Measurements from ENCODE around the gene GYPC. TPM values are rescaled to one million over a fixed set of nuclear protein-coding genes. Genes with fewer than 3 reads are reported as not detected.

Gene GYPC
- total RNA-seq, 1 experiment from 2014 or later, result 13.6 TPM

DNA sequence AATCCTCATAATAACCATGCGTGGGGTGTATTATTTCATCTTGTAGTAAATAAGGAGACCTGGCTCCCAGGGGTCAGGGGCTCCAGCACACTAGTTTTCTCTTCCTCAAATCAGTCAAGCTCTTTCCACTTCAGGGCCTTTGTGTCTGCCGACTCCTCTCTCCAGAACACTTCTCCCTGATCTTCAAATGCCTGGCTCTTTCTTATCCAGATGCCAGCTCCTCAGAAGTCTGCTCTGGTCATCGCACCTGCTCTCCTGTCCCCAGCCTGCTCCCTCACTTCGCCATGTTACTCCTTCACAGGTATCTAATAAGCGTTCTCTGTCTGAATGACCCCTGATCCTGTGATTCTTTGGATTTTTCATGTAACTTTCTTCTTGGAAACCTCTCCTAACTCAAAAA lies 62.0 kb downstream of the GYPC start:
- H3K79me2 ChIP-seq (ENCODE audit: insufficient read depth, low read length), result no peaks in the 10 kb centered on the region
- TF ChIP-seq, protein P1, sequence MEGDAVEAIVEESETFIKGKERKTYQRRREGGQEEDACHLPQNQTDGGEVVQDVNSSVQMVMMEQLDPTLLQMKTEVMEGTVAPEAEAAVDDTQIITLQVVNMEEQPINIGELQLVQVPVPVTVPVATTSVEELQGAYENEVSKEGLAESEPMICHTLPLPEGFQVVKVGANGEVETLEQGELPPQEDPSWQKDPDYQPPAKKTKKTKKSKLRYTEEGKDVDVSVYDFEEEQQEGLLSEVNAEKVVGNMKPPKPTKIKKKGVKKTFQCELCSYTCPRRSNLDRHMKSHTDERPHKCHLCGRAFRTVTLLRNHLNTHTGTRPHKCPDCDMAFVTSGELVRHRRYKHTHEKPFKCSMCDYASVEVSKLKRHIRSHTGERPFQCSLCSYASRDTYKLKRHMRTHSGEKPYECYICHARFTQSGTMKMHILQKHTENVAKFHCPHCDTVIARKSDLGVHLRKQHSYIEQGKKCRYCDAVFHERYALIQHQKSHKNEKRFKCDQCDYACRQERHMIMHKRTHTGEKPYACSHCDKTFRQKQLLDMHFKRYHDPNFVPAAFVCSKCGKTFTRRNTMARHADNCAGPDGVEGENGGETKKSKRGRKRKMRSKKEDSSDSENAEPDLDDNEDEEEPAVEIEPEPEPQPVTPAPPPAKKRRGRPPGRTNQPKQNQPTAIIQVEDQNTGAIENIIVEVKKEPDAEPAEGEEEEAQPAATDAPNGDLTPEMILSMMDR (conservative IDR thresholded peaks at IDR 0.05), result no peak
- H3K23me2 ChIP-seq (ENCODE audit: insufficient read length, low read depth, low read length, poor library complexity, severe bottlenecking), result no peaks in the 10 kb centered on the region
- no peak overlapping the region for H4K8ac ChIP-seq (replicated peaks; ENCODE audit: insufficient read length, low read depth, low read length)
- H3K4me1 ChIP-seq (ENCODE audit: insufficient read depth, low read length), result no peaks in the 10 kb centered on the region
- no peak overlapping the region for H2BK12ac ChIP-seq (ENCODE audit: insufficient read length, low read depth, low read length)
- no CpG with 5 or more reads among the region's 5 CpGs for WGBS (ENCODE audit: extremely low coverage, insufficient read length, low lambda C conversion rate)
- no peaks in the 10 kb centered on the region for H3K9me3 ChIP-seq (ENCODE audit: control insufficient read depth, low read depth, low read length)
- H2BK120ac ChIP-seq (ENCODE audit: low read depth, low read length, poor library complexity, severe bottlenecking), result no peak overlapping the region
- no peak overlapping the region for H4K5ac ChIP-seq (ENCODE audit: insufficient read length, low read depth, low read length)
- no peak overlapping the region for H3K56ac ChIP-seq (ENCODE audit: insufficient read length, low read depth, low read length)
- H3K27me3 Mint-ChIP-seq (ENCODE audit: low read depth), result no peaks in the 10 kb centered on the region; the same call in 1 of the 2 replicates
- H3K27ac ChIP-seq (ENCODE audit: insufficient read length, low read depth, low read length), result no peak overlapping the region
- no peak overlapping the region for H2BK15ac ChIP-seq (ENCODE audit: low read depth, low read length)
- no peak overlapping the region for H3T11ph ChIP-seq (ENCODE audit: low read length)
- no peaks in the 10 kb centered on the region; a peak in 1 of 5 replicates for H3K9me3 Mint-ChIP-seq
- no peak overlapping the region for H3K4me2 ChIP-seq (ENCODE audit: insufficient read depth, insufficient read length, low read length)
- no peaks in the 10 kb centered on the region for H3K36me3 Mint-ChIP-seq (ENCODE audit: insufficient read depth in 1 of 3, low read depth in 3 of 3)
- no peak overlapping the region for H3K9ac ChIP-seq (ENCODE audit: extremely low read depth, insufficient read length, low read length)
- no peak overlapping the region for H3K4me3 Mint-ChIP-seq
- no peak overlapping the region for H4K91ac ChIP-seq (ENCODE audit: insufficient read length, low read depth, low read length)
- H2AFZ ChIP-seq (ENCODE audit: low read length), result no peak overlapping the region
- no peaks in the 10 kb centered on the region for H4K20me1 ChIP-seq (ENCODE audit: control insufficient read depth, insufficient read depth, insufficient read length)
- H3K79me1 ChIP-seq (ENCODE audit: insufficient read depth, low read depth, low read length, poor library complexity, severe bottlenecking), result no peaks in the 10 kb centered on the region
- H2AK5ac ChIP-seq (ENCODE audit: insufficient read length, low read length), result no peak overlapping the region
- DNase-seq, result no peak
- no peak overlapping the region for H3K14ac ChIP-seq (ENCODE audit: insufficient read depth, low read length)
- no peak overlapping the region for H3K18ac ChIP-seq (ENCODE audit: insufficient read length, low read depth, low read length)
- H3K23ac ChIP-seq (ENCODE audit: insufficient read length, low read depth, low read length), result no peak overlapping the region
- H3K27ac Mint-ChIP-seq, result no peak overlapping the region
- H3K27me3 ChIP-seq (ENCODE audit: insufficient read depth, low read length), result no peaks in the 10 kb centered on the region
- no peak overlapping the region for H2BK20ac ChIP-seq (ENCODE audit: low read depth, low read length, poor library complexity, severe bottlenecking)
- H3K4ac ChIP-seq (ENCODE audit: low read depth, low read length), result no peak overlapping the region
- no peaks in the 10 kb centered on the region for H3K4me1 Mint-ChIP-seq
- H2BK5ac ChIP-seq (ENCODE audit: insufficient read length, low read length), result no peak overlapping the region
